Panc1 (cell line): ENCODE data around the gene MTRFR. TPM values are rescaled to one million over a fixed set of nuclear protein-coding genes. Genes with fewer than 3 reads are reported as not detected.

ENCODE experiments used
- ATAC-seq: fragments of 200-7000 bp; cut with Tn5 transposase; 2 replicates; pipeline ENCODE4 v1.9.1; 2020; ENCODE audit warnings: mild to moderate bottlenecking, moderate library complexity
- BruUV-seq: library from RNA; stranded (reverse); fragments of 400-500 nt; replicated peaks from 2 replicates; lab custom pipeline; 2021; lab: Mats Ljungman, UMichigan
- CTCF ChIA-PET: fragments of 300-600 bp; sonication (Branson Sonifier 250); formaldehyde crosslinking; loops from one replicate; lab custom pipeline; 2022; ENCODE audit warnings: antibody characterized with exemption; lab: Charles Lee
- POLR2A ChIA-PET: fragments of 300-600 bp; sonication (Branson Sonifier 250); formaldehyde crosslinking; loops from one replicate; lab custom pipeline; 2022; ENCODE audit warnings: antibody characterized with exemption; lab: Charles Lee
- DNase-seq: peaks from one replicate; pipeline ENCODE4 v3.0.0-alpha.2; 2010; ENCODE audit warnings: low read depth, low spot score
- H3K27ac ChIP-seq: 2 replicates; pipeline ENCODE4 v1.5.1; 2011; ENCODE audit warnings: mild to moderate bottlenecking, low read length, inconsistent platforms
- H3K27me3 ChIP-seq: fragments of 200-500 bp; sonication (Bioruptor generic); 2 replicates; pipeline ENCODE4 v1.6.0; 2014; ENCODE audit warnings: low read length, inconsistent platforms; ENCODE audit not compliant: control insufficient read depth, insufficient read depth
- H3K36me3 ChIP-seq: fragments of 200-500 bp; sonication (Bioruptor generic); 2 replicates; pipeline ENCODE4 v1.5.1; 2014; ENCODE audit warnings: inconsistent platforms, mild to moderate bottlenecking, low read length, moderate library complexity; ENCODE audit not compliant: control insufficient read depth, insufficient read depth
- H3K4me1 ChIP-seq: 2 replicates; pipeline ENCODE4 v1.5.1; 2011; ENCODE audit warnings: inconsistent platforms, mild to moderate bottlenecking, low read length, moderate library complexity; ENCODE audit not compliant: control insufficient read depth, insufficient read depth
- H3K4me3 ChIP-seq, 2 experiments: 2 replicates each; pipeline ENCODE4 v1.5.1; 2011 to 2012; ENCODE audit warnings: low read depth in 2 of 2, low read length in 2 of 2, mild to moderate bottlenecking in 2 of 2, inconsistent platforms in 1 of 2, moderate library complexity in 1 of 2
- H3K9me3 ChIP-seq: fragments of 200-500 bp; sonication (Bioruptor generic); 2 replicates; pipeline ENCODE4 v1.5.1; 2014; ENCODE audit warnings: low read depth, mild to moderate bottlenecking, inconsistent platforms, low read length, moderate library complexity; ENCODE audit not compliant: control insufficient read depth, insufficient read depth
- POLR2AphosphoS5 ChIP-seq: IDR thresholded peaks from 2 replicates; pipeline ENCODE4 v1.6.1; 2012; ENCODE audit warnings: mild to moderate bottlenecking, low read depth, low read length, moderate library complexity
- SIN3A ChIP-seq: IDR thresholded peaks from 2 replicates; pipeline ENCODE4 v1.6.1; 2012; ENCODE audit warnings: low read depth, mild to moderate bottlenecking, low read length, moderate library complexity, borderline replicate concordance; ENCODE audit not compliant: insufficient read depth
- TCF7L2 ChIP-seq: IDR thresholded peaks from 2 replicates; pipeline ENCODE4 v1.6.1; 2011; ENCODE audit warnings: mild to moderate bottlenecking, low read depth, low read length, inconsistent platforms
- in situ Hi-C: cut with HindIII; loops from 2 replicates; pipeline ENCODE4 v1.10.0; 2016; ENCODE audit warnings: low sequenced_read_pairs, low pct_unique_long_range_greater_than_20kb
- intact Hi-C: fragments of 100-400 bp; cut with micrococcal nuclease; formaldehyde crosslinking; loops from one replicate; pipeline ENCODE4 v1.10.0; 2022; ENCODE audit not compliant: unreplicated experiment
- total RNA-seq: library from RNA; stranded (reverse); gene quantifications from one replicate; pipeline ENCODE4 v1.2.1, GENCODE V29; 2021; ENCODE audit not compliant: unreplicated experiment
- TF ChIP-seq, protein P1 (sequence below): fragments of 450-650 bp; IDR thresholded peaks from 2 replicates; pipeline ENCODE4 v1.5.1; 2017; ENCODE audit warnings: mild to moderate bottlenecking
- TF ChIP-seq, protein P2 (sequence below), 2 experiments: IDR thresholded peaks; 2 replicates each; pipeline ENCODE4 v1.6.1; 2011 to 2012; ENCODE audit warnings: low read depth in 2 of 2, control low read depth in 1 of 2, low read length in 1 of 2, mild to moderate bottlenecking in 1 of 2, moderate library complexity in 1 of 2; ENCODE audit not compliant: insufficient read depth in 1 of 2

MTRFR gene
- total RNA-seq, 1 experiment from 2014 or later: 21.5 TPM

DNA sequence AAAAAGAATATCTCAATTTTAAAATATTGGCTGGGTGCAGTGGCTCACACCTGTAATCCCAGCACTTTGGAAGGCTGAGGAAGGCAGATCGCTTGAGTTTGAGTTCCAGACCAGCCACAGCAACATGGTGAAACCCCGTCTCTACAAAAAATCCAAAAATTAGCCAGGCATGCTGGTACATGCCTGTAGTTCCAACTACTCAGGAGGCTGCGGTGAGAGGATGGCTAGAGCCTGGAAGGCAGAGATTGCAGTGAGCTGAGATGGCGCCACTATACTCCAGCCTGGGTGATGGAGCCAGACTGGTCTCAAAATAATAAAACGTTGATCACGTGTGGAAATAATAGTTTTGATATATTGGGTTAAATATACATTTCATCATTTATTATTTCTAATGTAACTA lies 5.7 kb downstream of the MTRFR start:
- POLR2A ChIA-PET: no interaction called here
- peaks cover 6% of the 10 kb centered on the region; the same call in 1 of the 2 replicates for H3K4me1 ChIP-seq
- H3K4me3 ChIP-seq: no peak overlapping the region
- H3K27ac ChIP-seq: no peak overlapping the region
- ATAC-seq (no peak), DNase-seq (no peak)
- H3K9me3 ChIP-seq: no peaks in the 10 kb centered on the region
- no peaks in the 10 kb centered on the region for H3K27me3 ChIP-seq
- intact Hi-C loops: loop anchor here (10.0 kb wide), 1 partner anchor 254 kb away; the partner anchor contains the start of gene ARL6IP4
- no peaks in the 10 kb centered on the region for H3K36me3 ChIP-seq
- TF ChIP-seq, protein P1, sequence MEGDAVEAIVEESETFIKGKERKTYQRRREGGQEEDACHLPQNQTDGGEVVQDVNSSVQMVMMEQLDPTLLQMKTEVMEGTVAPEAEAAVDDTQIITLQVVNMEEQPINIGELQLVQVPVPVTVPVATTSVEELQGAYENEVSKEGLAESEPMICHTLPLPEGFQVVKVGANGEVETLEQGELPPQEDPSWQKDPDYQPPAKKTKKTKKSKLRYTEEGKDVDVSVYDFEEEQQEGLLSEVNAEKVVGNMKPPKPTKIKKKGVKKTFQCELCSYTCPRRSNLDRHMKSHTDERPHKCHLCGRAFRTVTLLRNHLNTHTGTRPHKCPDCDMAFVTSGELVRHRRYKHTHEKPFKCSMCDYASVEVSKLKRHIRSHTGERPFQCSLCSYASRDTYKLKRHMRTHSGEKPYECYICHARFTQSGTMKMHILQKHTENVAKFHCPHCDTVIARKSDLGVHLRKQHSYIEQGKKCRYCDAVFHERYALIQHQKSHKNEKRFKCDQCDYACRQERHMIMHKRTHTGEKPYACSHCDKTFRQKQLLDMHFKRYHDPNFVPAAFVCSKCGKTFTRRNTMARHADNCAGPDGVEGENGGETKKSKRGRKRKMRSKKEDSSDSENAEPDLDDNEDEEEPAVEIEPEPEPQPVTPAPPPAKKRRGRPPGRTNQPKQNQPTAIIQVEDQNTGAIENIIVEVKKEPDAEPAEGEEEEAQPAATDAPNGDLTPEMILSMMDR: no peak
- no peak for TF ChIP-seq POLR2AphosphoS5
- no peak for TF ChIP-seq SIN3A
- TF ChIP-seq TCF7L2: no peak
- TF ChIP-seq, protein P2, sequence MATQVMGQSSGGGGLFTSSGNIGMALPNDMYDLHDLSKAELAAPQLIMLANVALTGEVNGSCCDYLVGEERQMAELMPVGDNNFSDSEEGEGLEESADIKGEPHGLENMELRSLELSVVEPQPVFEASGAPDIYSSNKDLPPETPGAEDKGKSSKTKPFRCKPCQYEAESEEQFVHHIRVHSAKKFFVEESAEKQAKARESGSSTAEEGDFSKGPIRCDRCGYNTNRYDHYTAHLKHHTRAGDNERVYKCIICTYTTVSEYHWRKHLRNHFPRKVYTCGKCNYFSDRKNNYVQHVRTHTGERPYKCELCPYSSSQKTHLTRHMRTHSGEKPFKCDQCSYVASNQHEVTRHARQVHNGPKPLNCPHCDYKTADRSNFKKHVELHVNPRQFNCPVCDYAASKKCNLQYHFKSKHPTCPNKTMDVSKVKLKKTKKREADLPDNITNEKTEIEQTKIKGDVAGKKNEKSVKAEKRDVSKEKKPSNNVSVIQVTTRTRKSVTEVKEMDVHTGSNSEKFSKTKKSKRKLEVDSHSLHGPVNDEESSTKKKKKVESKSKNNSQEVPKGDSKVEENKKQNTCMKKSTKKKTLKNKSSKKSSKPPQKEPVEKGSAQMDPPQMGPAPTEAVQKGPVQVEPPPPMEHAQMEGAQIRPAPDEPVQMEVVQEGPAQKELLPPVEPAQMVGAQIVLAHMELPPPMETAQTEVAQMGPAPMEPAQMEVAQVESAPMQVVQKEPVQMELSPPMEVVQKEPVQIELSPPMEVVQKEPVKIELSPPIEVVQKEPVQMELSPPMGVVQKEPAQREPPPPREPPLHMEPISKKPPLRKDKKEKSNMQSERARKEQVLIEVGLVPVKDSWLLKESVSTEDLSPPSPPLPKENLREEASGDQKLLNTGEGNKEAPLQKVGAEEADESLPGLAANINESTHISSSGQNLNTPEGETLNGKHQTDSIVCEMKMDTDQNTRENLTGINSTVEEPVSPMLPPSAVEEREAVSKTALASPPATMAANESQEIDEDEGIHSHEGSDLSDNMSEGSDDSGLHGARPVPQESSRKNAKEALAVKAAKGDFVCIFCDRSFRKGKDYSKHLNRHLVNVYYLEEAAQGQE (IDR thresholded peaks at IDR 0.05; ENCODE audit: insufficient read depth in 1 of 2, low read depth in 2 of 2, low read length in 1 of 2): no peak
- CTCF ChIA-PET: no interaction called here
- in situ Hi-C loops: no loop called here
- BruUV-seq: no TSS peak

DNA sequence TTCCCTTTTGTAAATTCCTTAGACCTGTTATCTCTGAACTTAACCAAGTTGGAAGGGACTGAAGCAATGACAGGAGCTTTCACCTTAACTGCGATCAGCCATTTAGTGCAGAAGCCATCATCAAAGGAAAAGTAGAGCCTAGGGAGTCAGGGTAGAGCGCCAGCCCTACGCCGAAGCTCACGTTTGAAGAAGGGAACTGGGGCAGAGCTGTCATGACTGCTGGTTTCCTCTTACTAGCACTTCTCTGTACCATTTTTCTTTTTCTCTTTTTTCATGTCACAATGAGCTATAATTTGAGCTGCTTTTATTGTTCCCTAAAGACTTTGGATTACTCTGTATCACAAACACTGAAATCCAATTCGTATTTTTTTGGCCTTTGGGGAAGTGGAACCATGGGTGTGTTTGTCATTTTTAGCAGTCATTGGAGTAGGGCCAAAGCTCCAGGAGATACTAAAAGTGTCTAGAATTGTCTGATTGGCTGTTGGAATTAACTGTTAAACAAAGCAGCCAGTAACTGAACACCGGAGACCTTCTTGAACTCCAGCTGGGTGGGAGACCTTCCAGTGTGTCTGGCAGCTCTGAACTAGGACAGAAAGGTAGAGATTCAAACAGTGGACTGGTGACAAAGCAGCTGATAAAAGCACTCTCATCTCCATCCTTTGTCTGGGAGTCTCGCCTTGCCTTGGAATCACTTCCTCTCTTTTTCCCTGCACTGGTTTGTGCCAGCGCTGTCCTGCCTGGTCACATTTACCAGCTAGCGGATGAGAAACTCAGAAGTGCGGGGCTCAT lies 9.1 kb downstream of the MTRFR start:
- intact Hi-C loops: no loop called here
- no peak overlapping the region for H3K4me3 ChIP-seq
- in situ Hi-C loops: no loop called here
- DNase-seq (no peak), ATAC-seq (no peak)
- no peaks in the 10 kb centered on the region for H3K36me3 ChIP-seq
- H3K4me1 ChIP-seq: no peaks in the 10 kb centered on the region
- H3K27me3 ChIP-seq: no peaks in the 10 kb centered on the region
- H3K27ac ChIP-seq: no peak overlapping the region
- ChIA-PET POLR2A (interaction anchor here (0.8 kb wide), 1 partner anchor 9 kb away, joined by 3 read pairs; the partner anchor contains the start of genes MPHOSPH9 and MTRFR), CTCF (no interaction called here)
- H3K9me3 ChIP-seq: no peaks in the 10 kb centered on the region
- TSS peak; percentile 18 for BruUV-seq
- no peak for TF ChIP-seq SIN3A
- TF ChIP-seq, protein P1: no peak
- TF ChIP-seq TCF7L2: no peak
- no peak for TF ChIP-seq POLR2AphosphoS5
- TF ChIP-seq, protein P2 (IDR thresholded peaks at IDR 0.05; ENCODE audit: insufficient read depth in 1 of 2, low read depth in 2 of 2, low read length in 1 of 2): no peak
